SK-N-SH treated with all-trans-retinoic acid at 6 μM for 48 hours (cell line): Measurements from ENCODE around the gene TRAPPC6A.
A peak's percentile ranks its signal among the peaks of the same experiment; 100 is the strongest.

Experiments used
- ATAC-seq: fragments of 200-7000 bp; cut with Tn5 transposase; 3 replicates; pipeline ENCODE4 v1.9.1; 2020; ENCODE audit warnings: mild to moderate bottlenecking, moderate library complexity
- ARNTL ChIP-seq: fragments of 450-650 bp; formaldehyde crosslinking; IDR thresholded peaks from 2 replicates; pipeline ENCODE4 v1.5.0; 2020; ENCODE audit warnings: low read depth, mild to moderate bottlenecking, moderate library complexity, borderline replicate concordance
- BACH2 ChIP-seq: fragments of 250-450 bp; sonication (Bioruptor Pico); IDR thresholded peaks from 2 replicates; pipeline ENCODE4 v1.9.0; 2021; ENCODE audit warnings: mild to moderate bottlenecking, borderline replicate concordance
- CSDC2 ChIP-seq: fragments of 250-450 bp; sonication (Bioruptor Pico); IDR thresholded peaks from 2 replicates; pipeline ENCODE4 v1.5.0; 2020; ENCODE audit warnings: mild to moderate bottlenecking, moderate library complexity
- ESRRG ChIP-seq: fragments of 250-450 bp; sonication (Bioruptor Pico); IDR thresholded peaks from 2 replicates; pipeline ENCODE4 v1.6.1; 2021; ENCODE audit warnings: mild to moderate bottlenecking
- GLIS3 ChIP-seq: fragments of 250-450 bp; sonication (Bioruptor Pico); IDR thresholded peaks from 2 replicates; pipeline ENCODE4 v1.5.0; 2020; ENCODE audit warnings: mild to moderate bottlenecking, moderate library complexity
- ISL1 ChIP-seq: fragments of 250-450 bp; sonication (Bioruptor Pico); IDR thresholded peaks from 2 replicates; pipeline ENCODE4 v2.1.2; 2022; ENCODE audit warnings: mild to moderate bottlenecking, moderate library complexity
- OSR1 ChIP-seq: fragments of 250-450 bp; sonication (Bioruptor Pico); IDR thresholded peaks from 2 replicates; pipeline ENCODE4 v1.8.0; 2022; ENCODE audit warnings: moderate library complexity, mild to moderate bottlenecking, inconsistent platforms
- POU6F1 ChIP-seq: fragments of 250-450 bp; sonication (Bioruptor Pico); IDR thresholded peaks from 2 replicates; pipeline ENCODE4 v1.8.0; 2021; ENCODE audit warnings: low read depth, mild to moderate bottlenecking, moderate library complexity, borderline replicate concordance
- PPARA ChIP-seq: fragments of 250-450 bp; sonication (Bioruptor Pico); IDR thresholded peaks from 2 replicates; pipeline ENCODE4 v1.5.0; 2020; ENCODE audit warnings: mild to moderate bottlenecking, borderline replicate concordance
- RARB ChIP-seq: fragments of 250-450 bp; sonication (Bioruptor Pico); IDR thresholded peaks from 2 replicates; pipeline ENCODE4 v1.8.0; 2021; ENCODE audit warnings: mild to moderate bottlenecking, moderate library complexity
- SNAI2 ChIP-seq: fragments of 250-450 bp; sonication (Bioruptor Pico); IDR thresholded peaks from 2 replicates; pipeline ENCODE4 v1.5.0; 2020; ENCODE audit warnings: mild to moderate bottlenecking, moderate library complexity
- TCF4 ChIP-seq: fragments of 250-450 bp; sonication (Bioruptor Pico); IDR thresholded peaks from 2 replicates; pipeline ENCODE4 v1.8.0; 2021; ENCODE audit warnings: mild to moderate bottlenecking, moderate library complexity, borderline replicate concordance
- TOX ChIP-seq: fragments of 250-450 bp; sonication (Bioruptor Pico); IDR thresholded peaks from 2 replicates; pipeline ENCODE4 v1.8.0; 2021; ENCODE audit warnings: mild to moderate bottlenecking, moderate library complexity, borderline replicate concordance
- ZC3H10 ChIP-seq: fragments of 250-450 bp; sonication (Bioruptor Pico); IDR thresholded peaks from 2 replicates; pipeline ENCODE4 v1.5.1; 2021; ENCODE audit warnings: mild to moderate bottlenecking, moderate library complexity
- ZFP3 ChIP-seq: fragments of 250-450 bp; sonication (Bioruptor Pico); IDR thresholded peaks from 2 replicates; pipeline ENCODE4 v1.5.0; 2020; ENCODE audit warnings: mild to moderate bottlenecking, moderate library complexity
- ZFP30 ChIP-seq: fragments of 450-650 bp; formaldehyde crosslinking; IDR thresholded peaks from 2 replicates; pipeline ENCODE4 v1.5.0; 2022; ENCODE audit warnings: mild to moderate bottlenecking, moderate library complexity
- ZNF565 ChIP-seq: fragments of 450-650 bp; formaldehyde crosslinking; conservative IDR thresholded peaks from 2 replicates; pipeline ENCODE4 v1.5.0; 2020; ENCODE audit warnings: low read depth, mild to moderate bottlenecking, moderate library complexity
- ZNF70 ChIP-seq: fragments of 450-650 bp; formaldehyde crosslinking; IDR thresholded peaks from 2 replicates; pipeline ENCODE4 v1.5.0; 2020; ENCODE audit warnings: mild to moderate bottlenecking, moderate library complexity
- ZNF8 ChIP-seq: fragments of 450-650 bp; formaldehyde crosslinking; IDR thresholded peaks from 2 replicates; pipeline ENCODE4 v1.5.0; 2020; ENCODE audit warnings: mild to moderate bottlenecking, moderate library complexity
- TF ChIP-seq, protein P1 (sequence below): fragments of 250-450 bp; sonication (Bioruptor Pico); IDR thresholded peaks from 2 replicates; pipeline ENCODE4 v1.5.0; 2020; ENCODE audit warnings: mild to moderate bottlenecking, moderate library complexity
- TF ChIP-seq, protein P2 (sequence below): fragments of 250-450 bp; sonication (Bioruptor Pico); IDR thresholded peaks from 2 replicates; pipeline ENCODE4 v1.8.0; 2020; ENCODE audit warnings: mild to moderate bottlenecking, moderate library complexity, borderline replicate concordance
- TF ChIP-seq, protein P3 (sequence below): fragments of 250-450 bp; sonication (Bioruptor Pico); IDR thresholded peaks from 2 replicates; pipeline ENCODE4 v1.5.1; 2020; ENCODE audit warnings: low read depth, mild to moderate bottlenecking, moderate library complexity

TRAPPC6A gene

GRCh38 chr19:45177817-45178261 is at the start of gene TRAPPC6A:
TSS of gene TRAPPC6A (minus strand) at chr19:45178237. CDS start at chr19:45178218, 19 bp downstream.
- TF ChIP-seq TCF4 = no peak
- no peak for TF ChIP-seq ARNTL (CRISPR knock-in tag)
- no peak for TF ChIP-seq OSR1 (CRISPR knock-in tag)
- no peak for TF ChIP-seq PPARA (CRISPR knock-in tag)
- no peak for TF ChIP-seq ISL1 (CRISPR knock-in tag)
- no peak for TF ChIP-seq ESRRG (CRISPR knock-in tag)
- TF ChIP-seq ZNF70 (CRISPR knock-in tag) = no peak
- no peak for TF ChIP-seq ZFP30 (CRISPR knock-in tag)
- no peak for TF ChIP-seq ZC3H10 (CRISPR knock-in tag)
- no peak for TF ChIP-seq CSDC2
- peak; percentile 5 for ATAC-seq

- no peak for TF ChIP-seq TOX (CRISPR knock-in tag)
- no peak for TF ChIP-seq ARNTL (CRISPR knock-in tag)
- TF ChIP-seq, protein P1, sequence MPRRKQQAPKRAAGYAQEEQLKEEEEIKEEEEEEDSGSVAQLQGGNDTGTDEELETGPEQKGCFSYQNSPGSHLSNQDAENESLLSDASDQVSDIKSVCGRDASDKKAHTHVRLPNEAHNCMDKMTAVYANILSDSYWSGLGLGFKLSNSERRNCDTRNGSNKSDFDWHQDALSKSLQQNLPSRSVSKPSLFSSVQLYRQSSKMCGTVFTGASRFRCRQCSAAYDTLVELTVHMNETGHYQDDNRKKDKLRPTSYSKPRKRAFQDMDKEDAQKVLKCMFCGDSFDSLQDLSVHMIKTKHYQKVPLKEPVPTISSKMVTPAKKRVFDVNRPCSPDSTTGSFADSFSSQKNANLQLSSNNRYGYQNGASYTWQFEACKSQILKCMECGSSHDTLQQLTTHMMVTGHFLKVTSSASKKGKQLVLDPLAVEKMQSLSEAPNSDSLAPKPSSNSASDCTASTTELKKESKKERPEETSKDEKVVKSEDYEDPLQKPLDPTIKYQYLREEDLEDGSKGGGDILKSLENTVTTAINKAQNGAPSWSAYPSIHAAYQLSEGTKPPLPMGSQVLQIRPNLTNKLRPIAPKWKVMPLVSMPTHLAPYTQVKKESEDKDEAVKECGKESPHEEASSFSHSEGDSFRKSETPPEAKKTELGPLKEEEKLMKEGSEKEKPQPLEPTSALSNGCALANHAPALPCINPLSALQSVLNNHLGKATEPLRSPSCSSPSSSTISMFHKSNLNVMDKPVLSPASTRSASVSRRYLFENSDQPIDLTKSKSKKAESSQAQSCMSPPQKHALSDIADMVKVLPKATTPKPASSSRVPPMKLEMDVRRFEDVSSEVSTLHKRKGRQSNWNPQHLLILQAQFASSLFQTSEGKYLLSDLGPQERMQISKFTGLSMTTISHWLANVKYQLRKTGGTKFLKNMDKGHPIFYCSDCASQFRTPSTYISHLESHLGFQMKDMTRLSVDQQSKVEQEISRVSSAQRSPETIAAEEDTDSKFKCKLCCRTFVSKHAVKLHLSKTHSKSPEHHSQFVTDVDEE (CRISPR knock-in tag) = no peak
- no peak for TF ChIP-seq ZFP30 (CRISPR knock-in tag)
- TF ChIP-seq POU6F1 (CRISPR knock-in tag) = no peak
- no peak for TF ChIP-seq PPARA (CRISPR knock-in tag)
- TF ChIP-seq ZFP3 (CRISPR knock-in tag) = no peak
- no peak for TF ChIP-seq BACH2 (CRISPR knock-in tag)
- TF ChIP-seq, protein P2, sequence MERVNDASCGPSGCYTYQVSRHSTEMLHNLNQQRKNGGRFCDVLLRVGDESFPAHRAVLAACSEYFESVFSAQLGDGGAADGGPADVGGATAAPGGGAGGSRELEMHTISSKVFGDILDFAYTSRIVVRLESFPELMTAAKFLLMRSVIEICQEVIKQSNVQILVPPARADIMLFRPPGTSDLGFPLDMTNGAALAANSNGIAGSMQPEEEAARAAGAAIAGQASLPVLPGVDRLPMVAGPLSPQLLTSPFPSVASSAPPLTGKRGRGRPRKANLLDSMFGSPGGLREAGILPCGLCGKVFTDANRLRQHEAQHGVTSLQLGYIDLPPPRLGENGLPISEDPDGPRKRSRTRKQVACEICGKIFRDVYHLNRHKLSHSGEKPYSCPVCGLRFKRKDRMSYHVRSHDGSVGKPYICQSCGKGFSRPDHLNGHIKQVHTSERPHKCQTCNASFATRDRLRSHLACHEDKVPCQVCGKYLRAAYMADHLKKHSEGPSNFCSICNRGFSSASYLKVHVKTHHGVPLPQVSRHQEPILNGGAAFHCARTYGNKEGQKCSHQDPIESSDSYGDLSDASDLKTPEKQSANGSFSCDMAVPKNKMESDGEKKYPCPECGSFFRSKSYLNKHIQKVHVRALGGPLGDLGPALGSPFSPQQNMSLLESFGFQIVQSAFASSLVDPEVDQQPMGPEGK (CRISPR knock-in tag) = no peak
- no peak for TF ChIP-seq ZNF8 (CRISPR knock-in tag)
- no peak for TF ChIP-seq TCF4
- TF ChIP-seq CSDC2 = no peak
- no peak for TF ChIP-seq ZNF70 (CRISPR knock-in tag)
- no peak for TF ChIP-seq RARB (CRISPR knock-in tag)
- TF ChIP-seq ISL1 (CRISPR knock-in tag) = no peak
- no peak for TF ChIP-seq OSR1 (CRISPR knock-in tag)
- TF ChIP-seq, protein P3, sequence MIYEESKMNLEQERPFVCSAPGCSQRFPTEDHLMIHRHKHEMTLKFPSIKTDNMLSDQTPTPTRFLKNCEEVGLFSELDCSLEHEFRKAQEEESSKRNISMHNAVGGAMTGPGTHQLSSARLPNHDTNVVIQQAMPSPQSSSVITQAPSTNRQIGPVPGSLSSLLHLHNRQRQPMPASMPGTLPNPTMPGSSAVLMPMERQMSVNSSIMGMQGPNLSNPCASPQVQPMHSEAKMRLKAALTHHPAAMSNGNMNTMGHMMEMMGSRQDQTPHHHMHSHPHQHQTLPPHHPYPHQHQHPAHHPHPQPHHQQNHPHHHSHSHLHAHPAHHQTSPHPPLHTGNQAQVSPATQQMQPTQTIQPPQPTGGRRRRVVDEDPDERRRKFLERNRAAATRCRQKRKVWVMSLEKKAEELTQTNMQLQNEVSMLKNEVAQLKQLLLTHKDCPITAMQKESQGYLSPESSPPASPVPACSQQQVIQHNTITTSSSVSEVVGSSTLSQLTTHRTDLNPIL (CRISPR knock-in tag) = no peak
- TF ChIP-seq SNAI2 (CRISPR knock-in tag) = no peak
- no peak for TF ChIP-seq ZC3H10 (CRISPR knock-in tag)
- TF ChIP-seq ESRRG (CRISPR knock-in tag) = no peak
- ATAC-seq = no peak
Observed at GRCh38 chr19:45224645-45225044, 46.6 kb upstream of the TRAPPC6A start.

DNA sequence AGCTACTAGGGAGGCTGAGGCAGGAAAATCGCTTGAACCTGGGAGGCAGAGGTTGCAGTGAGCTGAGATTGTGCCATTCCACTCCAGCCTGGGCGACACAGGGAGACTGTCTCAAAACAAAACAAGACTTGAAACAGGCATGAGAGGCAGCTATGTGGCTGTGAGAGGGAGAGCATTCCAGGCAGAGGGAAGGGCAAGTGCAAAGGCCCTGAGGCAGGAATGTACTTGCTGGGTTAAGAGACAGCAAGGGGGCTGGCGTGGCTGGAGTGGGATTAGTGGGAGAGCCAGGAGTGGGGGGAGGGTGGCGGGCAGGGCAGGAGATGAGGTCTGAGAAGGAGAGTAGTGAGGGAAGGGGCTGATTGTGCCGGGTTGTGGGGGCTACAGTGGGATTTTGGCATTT is 45.8 kb upstream of the TRAPPC6A start:
- ATAC-seq = no peak
- TF ChIP-seq ZNF565 (CRISPR knock-in tag) (no peak), ESRRG (CRISPR knock-in tag) (no peak), ZFP3 (CRISPR knock-in tag) (no peak), POU6F1 (CRISPR knock-in tag) (no peak), TCF4 (no peak), OSR1 (CRISPR knock-in tag) (no peak), RARB (CRISPR knock-in tag) (no peak), GLIS3 (CRISPR knock-in tag) (no peak), ZNF70 (CRISPR knock-in tag) (no peak), PPARA (CRISPR knock-in tag) (no peak), ZC3H10 (CRISPR knock-in tag) (no peak), ZNF8 (CRISPR knock-in tag) (no peak)
- TF ChIP-seq, protein P3 (CRISPR knock-in tag) = no peak
- TF ChIP-seq, protein P1 (CRISPR knock-in tag) = no peak
- TF ChIP-seq, all 23 proteins: peak for 0
